Osteocyte (in vitro differentiated cells): ENCODE results near the gene SGCD. TPM values are rescaled to one million over a fixed set of nuclear protein-coding genes. Genes with fewer than 3 reads are reported as not detected.

ENCODE experiments used
- DNase-seq: peaks from one replicate; pipeline ENCODE4 v3.0.0; 2021; ENCODE audit warnings: mixed read lengths; ENCODE audit not compliant: unreplicated experiment; ENCODE audit errors: extremely low spot score
- H3K27ac Mint-ChIP-seq: one replicate; pipeline ENCODE4 v1.8.0; 2021; ENCODE audit warnings: mild to moderate bottlenecking, mixed read lengths; ENCODE audit not compliant: unreplicated experiment
- H3K27me3 Mint-ChIP-seq: one replicate; pipeline ENCODE4 v1.8.0; 2021; ENCODE audit warnings: mixed read lengths; ENCODE audit not compliant: unreplicated experiment
- H3K36me3 Mint-ChIP-seq: one replicate; pipeline ENCODE4 v1.8.0; 2021; ENCODE audit warnings: mixed read lengths; ENCODE audit not compliant: unreplicated experiment
- H3K4me1 Mint-ChIP-seq: one replicate; pipeline ENCODE4 v1.8.0; 2021; ENCODE audit warnings: mixed read lengths; ENCODE audit not compliant: unreplicated experiment
- H3K4me3 Mint-ChIP-seq: one replicate; pipeline ENCODE4 v1.8.0; 2021; ENCODE audit warnings: mild to moderate bottlenecking, moderate library complexity, mixed read lengths; ENCODE audit not compliant: unreplicated experiment
- H3K9me3 Mint-ChIP-seq: one replicate; pipeline ENCODE4 v1.8.0; 2021; ENCODE audit warnings: mixed read lengths; ENCODE audit not compliant: unreplicated experiment
- total RNA-seq: library from RNA; stranded (reverse); gene quantifications from 2 replicates; pipeline ENCODE4 v1.2.1, GENCODE V29; 2021
- TF ChIP-seq, protein P1 (sequence below): fragments of 200-600 bp; sonication (generic); IDR thresholded peaks from 2 replicates; pipeline ENCODE4 v1.5.0; 2021; ENCODE audit warnings: antibody characterized with exemption, mild to moderate bottlenecking, moderate library complexity

The SGCD gene
- total RNA-seq, 1 donor from 2014 or later = 13.1 TPM

DNA sequence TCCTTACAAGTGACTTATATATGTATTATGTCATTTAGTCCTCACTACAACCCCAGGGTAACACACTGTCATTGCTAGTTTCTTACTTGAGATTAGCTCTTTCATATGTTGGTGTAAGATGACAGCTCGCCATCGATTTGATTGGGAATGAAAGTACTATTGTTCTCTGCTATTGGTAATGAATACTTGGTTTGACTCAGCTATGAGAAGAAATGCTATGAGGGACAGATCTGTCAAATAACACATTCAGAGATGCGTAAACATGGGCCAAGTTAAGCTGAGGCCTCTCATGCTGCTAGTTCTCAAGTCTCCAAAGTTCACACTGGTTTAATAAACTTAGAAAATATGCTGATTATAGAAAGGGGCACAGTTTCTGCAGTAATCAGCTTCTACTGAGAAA, 142.7 kb downstream of the SGCD start:
- Mint-ChIP-seq H3K27ac (no peak overlapping the region), H3K36me3 (no peaks in the 10 kb centered on the region), H3K27me3 (no peaks in the 10 kb centered on the region), H3K9me3 (no peaks in the 10 kb centered on the region), H3K4me1 (peaks cover 19% of the 10 kb centered on the region), H3K4me3 (no peak overlapping the region)
- DNase-seq = no peak
- TF ChIP-seq, protein P1, sequence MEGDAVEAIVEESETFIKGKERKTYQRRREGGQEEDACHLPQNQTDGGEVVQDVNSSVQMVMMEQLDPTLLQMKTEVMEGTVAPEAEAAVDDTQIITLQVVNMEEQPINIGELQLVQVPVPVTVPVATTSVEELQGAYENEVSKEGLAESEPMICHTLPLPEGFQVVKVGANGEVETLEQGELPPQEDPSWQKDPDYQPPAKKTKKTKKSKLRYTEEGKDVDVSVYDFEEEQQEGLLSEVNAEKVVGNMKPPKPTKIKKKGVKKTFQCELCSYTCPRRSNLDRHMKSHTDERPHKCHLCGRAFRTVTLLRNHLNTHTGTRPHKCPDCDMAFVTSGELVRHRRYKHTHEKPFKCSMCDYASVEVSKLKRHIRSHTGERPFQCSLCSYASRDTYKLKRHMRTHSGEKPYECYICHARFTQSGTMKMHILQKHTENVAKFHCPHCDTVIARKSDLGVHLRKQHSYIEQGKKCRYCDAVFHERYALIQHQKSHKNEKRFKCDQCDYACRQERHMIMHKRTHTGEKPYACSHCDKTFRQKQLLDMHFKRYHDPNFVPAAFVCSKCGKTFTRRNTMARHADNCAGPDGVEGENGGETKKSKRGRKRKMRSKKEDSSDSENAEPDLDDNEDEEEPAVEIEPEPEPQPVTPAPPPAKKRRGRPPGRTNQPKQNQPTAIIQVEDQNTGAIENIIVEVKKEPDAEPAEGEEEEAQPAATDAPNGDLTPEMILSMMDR = no peak

DNA sequence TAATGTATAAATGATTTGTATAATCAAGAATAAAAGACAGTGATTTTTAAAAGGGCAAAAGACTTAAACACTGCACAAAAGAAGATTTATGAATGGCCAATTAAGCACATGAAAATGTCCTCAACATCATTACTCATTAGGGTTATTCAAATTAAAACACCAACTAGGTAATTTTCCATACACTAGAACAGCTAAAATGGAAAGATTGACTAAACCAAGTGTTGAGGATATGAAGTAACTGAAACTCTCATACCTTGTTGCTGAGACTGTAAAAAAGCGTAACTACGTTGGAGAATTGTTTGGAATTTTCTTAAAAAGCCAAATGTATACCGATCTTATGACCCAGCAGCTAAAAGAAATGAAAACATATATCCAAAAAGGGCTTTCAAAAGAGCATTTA, 144.9 kb downstream of the SGCD start:
- Mint-ChIP-seq H3K36me3 (no peaks in the 10 kb centered on the region), H3K4me3 (no peak overlapping the region), H3K4me1 (peaks cover 41% of the 10 kb centered on the region), H3K9me3 (no peaks in the 10 kb centered on the region), H3K27me3 (no peaks in the 10 kb centered on the region), H3K27ac (no peak overlapping the region)
- DNase-seq = no peak
- TF ChIP-seq, protein P1 = no peak

DNA sequence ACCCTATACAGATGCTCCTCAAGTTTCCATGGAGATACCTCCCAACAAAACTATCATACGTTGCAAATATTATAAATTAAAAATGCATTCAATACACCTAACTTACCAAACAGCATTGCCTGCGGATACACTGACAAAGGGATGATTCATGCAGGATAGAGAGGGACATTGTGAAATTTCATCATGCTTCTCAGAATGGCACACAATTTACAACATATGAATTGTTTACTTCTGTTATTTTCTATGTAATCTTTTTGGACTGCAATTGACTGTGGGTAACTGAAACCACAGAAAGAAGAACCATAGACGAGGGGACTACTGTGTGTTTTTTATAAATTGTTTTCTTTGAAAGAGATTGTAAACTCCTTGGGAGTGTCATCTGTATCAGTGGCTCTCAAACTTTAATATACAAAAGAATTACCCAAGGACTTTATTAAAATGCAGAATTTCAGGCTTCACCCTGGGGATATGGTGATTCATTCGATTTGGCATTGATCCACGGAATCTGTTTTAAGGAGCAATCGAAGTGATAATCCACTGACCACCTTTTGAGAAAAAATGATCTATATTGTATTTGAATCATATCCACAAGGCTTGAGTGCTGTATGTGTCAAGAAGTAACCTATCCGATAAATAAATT, 146.4 kb downstream of the SGCD start:
- H3K27ac Mint-ChIP-seq = no peak overlapping the region
- H3K4me1 Mint-ChIP-seq = peaks cover 52% of the 10 kb centered on the region
- DNase-seq = no peak
- TF ChIP-seq, protein P1 = no peak
- H3K36me3 Mint-ChIP-seq = no peaks in the 10 kb centered on the region
- no peaks in the 10 kb centered on the region for H3K27me3 Mint-ChIP-seq
- no peaks in the 10 kb centered on the region for H3K9me3 Mint-ChIP-seq
- no peak overlapping the region for H3K4me3 Mint-ChIP-seq

DNA sequence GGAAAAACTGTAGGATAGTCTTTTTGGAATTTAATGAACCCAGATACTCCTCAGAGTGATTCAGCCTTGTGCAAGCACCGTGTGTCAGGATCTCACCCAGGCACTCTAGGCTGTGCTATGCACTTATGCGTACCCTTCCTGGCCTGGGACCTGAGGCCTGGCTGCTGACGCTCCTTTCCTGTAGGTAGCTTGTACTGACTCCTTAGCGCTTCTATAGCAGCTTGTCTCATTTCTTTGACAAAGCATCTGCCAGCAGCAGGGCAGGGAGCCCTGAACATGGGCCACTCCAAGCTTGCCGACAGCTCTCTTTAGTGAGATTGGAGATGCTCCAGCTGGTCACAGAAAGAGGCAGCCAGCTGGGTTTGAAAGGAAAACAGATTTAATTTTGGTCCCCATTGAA, 147.3 kb downstream of the SGCD start:
- Mint-ChIP-seq H3K4me1 (peaks cover 52% of the 10 kb centered on the region), H3K27ac (peak overlapping the region; percentile 29), H3K4me3 (no peak overlapping the region)

More for the DNA sequence above, 147.3 kb downstream of the SGCD start:
- Mint-ChIP-seq H3K27me3 (no peaks in the 10 kb centered on the region), H3K36me3 (no peaks in the 10 kb centered on the region), H3K9me3 (no peaks in the 10 kb centered on the region)
- TF ChIP-seq, protein P1 = no peak
- no peak for DNase-seq
